Measurements from ENCODE around the gene MYNN. TPM values are rescaled to one million over a fixed set of nuclear protein-coding genes. Genes with fewer than 3 reads are reported as not detected.

Gene MYNN
- total and polyA plus RNA-seq, 9 donors: 10.1 to 23.6 (median 19.1) TPM

GRCh38 chr3:169780742-169781141, 7.5 kb downstream of the MYNN start:
- intact Hi-C loops (cut with DNase I): no loop called here
- Histone ChIP-seq H3K27me3 (no peaks in the 10 kb centered on the region), H3K36me3 (no peaks in the 10 kb centered on the region), H3K4me3 (no peak overlapping the region), H3K27ac (no peak overlapping the region), H3K4me1 (ENCODE audit: insufficient read depth) (no peaks in the 10 kb centered on the region), H3K9me3 (no peaks in the 10 kb centered on the region)
- no peak for DNase-seq
- TF ChIP-seq POLR2A (IDR thresholded peaks at IDR 0.05): no peak
- TF ChIP-seq CTCF (IDR thresholded peaks at IDR 0.05): no peak
- no peak for TF ChIP-seq EP300 (IDR thresholded peaks at IDR 0.05)
- 63 to 68% (median 66%) methylated on average over 2 of the region's 2 CpGs for WGBS, 3 donors

GRCh38 chr3:169781209-169781855, 8.1 kb downstream of the MYNN start:
- H3K4me1 ChIP-seq (ENCODE audit: insufficient read depth): no peaks in the 10 kb centered on the region
- intact Hi-C loops (cut with DNase I): no loop called here
- 87 to 90% (median 90%) methylated on average over 4 of the region's 4 CpGs for WGBS, 3 donors
- H3K9me3 ChIP-seq: no peaks in the 10 kb centered on the region
- no peak for TF ChIP-seq EP300 (IDR thresholded peaks at IDR 0.05)
- TF ChIP-seq CTCF (IDR thresholded peaks at IDR 0.05): no peak
- no peak for TF ChIP-seq POLR2A (IDR thresholded peaks at IDR 0.05)
- H3K27ac ChIP-seq: no peak overlapping the region
- H3K4me3 ChIP-seq: no peak overlapping the region
- H3K27me3 ChIP-seq: no peaks in the 10 kb centered on the region
- no peaks in the 10 kb centered on the region for H3K36me3 ChIP-seq
- DNase-seq: no peak

- intact Hi-C loops (cut with DNase I): no loop called here
- no peaks in the 10 kb centered on the region for H3K9me3 ChIP-seq
- H3K4me3 ChIP-seq: no peak overlapping the region
- WGBS, 3 donors: 94 to 98% (median 94%) methylated on average over 4 of the region's 4 CpGs
- no peaks in the 10 kb centered on the region for H3K4me1 ChIP-seq (ENCODE audit: insufficient read depth)
- no peaks in the 10 kb centered on the region for H3K27me3 ChIP-seq
- H3K27ac ChIP-seq: no peak overlapping the region
- TF ChIP-seq EP300 (IDR thresholded peaks at IDR 0.05) (no peak), POLR2A (IDR thresholded peaks at IDR 0.05) (no peak), CTCF (IDR thresholded peaks at IDR 0.05) (no peak)
- DNase-seq: no peak
- H3K36me3 ChIP-seq: no peaks in the 10 kb centered on the region
Observed at GRCh38 chr3:169787120-169787519, 13.9 kb downstream of the MYNN start.

GRCh38 chr3:169787791-169788190, 14.6 kb downstream of the MYNN start:
- H3K4me1 ChIP-seq (ENCODE audit: insufficient read depth): no peaks in the 10 kb centered on the region
- TF ChIP-seq CTCF (IDR thresholded peaks at IDR 0.05) (no peak), POLR2A (IDR thresholded peaks at IDR 0.05) (no peak), EP300 (IDR thresholded peaks at IDR 0.05) (no peak)
- no peaks in the 10 kb centered on the region for H3K27me3 ChIP-seq
- 70 to 86% (median 71%) methylated on average over 1 of the region's 1 CpG for WGBS, 3 donors
- no peaks in the 10 kb centered on the region for H3K36me3 ChIP-seq
- H3K9me3 ChIP-seq: no peaks in the 10 kb centered on the region
- H3K27ac ChIP-seq: no peak overlapping the region
- intact Hi-C loops (cut with DNase I): no loop called here
- H3K4me3 ChIP-seq: no peak overlapping the region
- no peak for DNase-seq
